Pulmonary artery endothelial cell (primary cell): ENCODE results near the gene TCERG1L. TPM values are rescaled to one million over a fixed set of nuclear protein-coding genes. Genes with fewer than 3 reads are reported as not detected.
"Not testable (repeated sequence)": the region's sequence is repeated elsewhere in the genome, so short reads cannot be mapped to it uniquely, and the experiment has no call there.

Experiments
- DNase-seq: peaks from one replicate; pipeline ENCODE4 v3.0.0-alpha.2; 2011; ENCODE audit warnings: low read depth, low spot score
- total RNA-seq: library from RNA; depleted of rRNA; stranded (reverse); fragments of >200 nt; gene quantifications from 2 replicates; pipeline ENCODE4 v1.2.3, GENCODE V29; 2014

TCERG1L gene
- total RNA-seq, 1 donor from 2014 or later, result not detected

- no peak for DNase-seq
Measured at GRCh38 chr10:131087464-131088215, 223.9 kb downstream of the TCERG1L start.

GRCh38 chr10:131086511-131086910 lies 225.0 kb downstream of the TCERG1L start:
- no peak for DNase-seq

- DNase-seq, result no peak
Measured at GRCh38 chr10:131086094-131086493, 225.4 kb downstream of the TCERG1L start.

- DNase-seq, result no peak
Measured at GRCh38 chr10:131085091-131085860, 226.2 kb downstream of the TCERG1L start.

- DNase-seq, result no peak
Measured at GRCh38 chr10:131084791-131085090, 226.8 kb downstream of the TCERG1L start.

- DNase-seq, result no peak
Measured at GRCh38 chr10:131083915-131084790, 227.4 kb downstream of the TCERG1L start.

- DNase-seq, result no peak
Measured at GRCh38 chr10:131082991-131083481, 228.5 kb downstream of the TCERG1L start.

- no peak for DNase-seq
Measured at GRCh38 chr10:131082201-131082850, 229.2 kb downstream of the TCERG1L start.

GRCh38 chr10:131081786-131082185 lies 229.7 kb downstream of the TCERG1L start:
- no peak for DNase-seq

GRCh38 chr10:131081376-131081775 lies 230.1 kb downstream of the TCERG1L start:
- DNase-seq, result no peak

GRCh38 chr10:131080571-131080970 lies 230.9 kb downstream of the TCERG1L start:
- DNase-seq, result no peak

GRCh38 chr10:131079314-131079713 lies 232.2 kb downstream of the TCERG1L start:
- DNase-seq, result no peak

- DNase-seq, result not testable (repeated sequence)
Measured at GRCh38 chr10:131078882-131079280, 232.6 kb downstream of the TCERG1L start.

- no peak for DNase-seq
Measured at GRCh38 chr10:131078131-131078881, 233.2 kb downstream of the TCERG1L start.

GRCh38 chr10:131077724-131078123 lies 233.8 kb downstream of the TCERG1L start:
- no peak for DNase-seq

- DNase-seq, result no peak
Measured at GRCh38 chr10:131077031-131077430, 234.5 kb downstream of the TCERG1L start.

GRCh38 chr10:131076356-131076755 lies 235.2 kb downstream of the TCERG1L start:
- no peak for DNase-seq

- no peak for DNase-seq
Measured at GRCh38 chr10:131075218-131075770, 236.2 kb downstream of the TCERG1L start.

- no peak for DNase-seq
Measured at GRCh38 chr10:131074682-131075081, 236.8 kb downstream of the TCERG1L start.

- no peak for DNase-seq
Measured at GRCh38 chr10:131073469-131074035, 238.0 kb downstream of the TCERG1L start.
